Adipose tissue (tissue), 3 donors: Measurements from ENCODE around the gene CCN6. TPM values are rescaled to one million over a fixed set of nuclear protein-coding genes. Genes with fewer than 3 reads are reported as not detected.

Experiments
- H3K27ac ChIP-seq: one replicate; pipeline ENCODE4 v1.5.1; 2013; ENCODE audit warnings: low read depth, low read length
- WGBS, 3 donors: extraction: QIAGEN DNeasy Blood & Tissue Kit; methylation state at CpG; one replicate each; pipeline ENCODE4 v1.1.7; 2013; 5-methylcytosine and 5-hydroxymethylcytosine counted together
- polyA plus RNA-seq, 3 donors: library from polyadenylated mRNA; stranded (reverse); fragments of 200-250 nt; gene quantifications; one replicate each; pipeline ENCODE4 v1.2.3, GENCODE V29; 2013
- donor health status: healthy with polysubstance abuse.
- donor health status: Bipolar disorder and iron deficiency.
- donor health status: healthy.

Gene CCN6
- polyA plus RNA-seq, 3 donors = not detected

DNA sequence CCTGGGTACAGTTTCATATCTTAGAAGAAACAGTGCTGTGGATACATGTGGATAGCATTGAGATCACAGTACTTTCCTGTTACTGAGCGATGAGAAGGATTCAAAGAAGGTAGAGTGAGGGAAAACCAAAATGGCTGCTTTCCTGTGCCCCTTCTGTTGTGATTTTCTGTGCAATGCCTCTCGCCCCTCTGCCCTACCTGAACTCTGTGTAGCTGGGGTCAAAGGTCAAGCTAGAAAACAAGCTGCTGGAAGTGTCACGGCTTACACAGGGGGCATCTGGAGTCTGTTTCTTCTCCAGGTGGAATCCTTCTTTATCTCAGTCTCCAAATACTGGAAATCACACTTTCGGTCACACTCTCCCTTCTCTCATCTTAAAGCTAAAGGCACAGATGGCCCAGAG is 27.0 kb upstream of the CCN6 start:
- WGBS, 3 donors = 83 to 97% (median 94%) methylated on average over 4 of the region's 4 CpGs
- H3K27ac ChIP-seq = no peak overlapping the region

DNA sequence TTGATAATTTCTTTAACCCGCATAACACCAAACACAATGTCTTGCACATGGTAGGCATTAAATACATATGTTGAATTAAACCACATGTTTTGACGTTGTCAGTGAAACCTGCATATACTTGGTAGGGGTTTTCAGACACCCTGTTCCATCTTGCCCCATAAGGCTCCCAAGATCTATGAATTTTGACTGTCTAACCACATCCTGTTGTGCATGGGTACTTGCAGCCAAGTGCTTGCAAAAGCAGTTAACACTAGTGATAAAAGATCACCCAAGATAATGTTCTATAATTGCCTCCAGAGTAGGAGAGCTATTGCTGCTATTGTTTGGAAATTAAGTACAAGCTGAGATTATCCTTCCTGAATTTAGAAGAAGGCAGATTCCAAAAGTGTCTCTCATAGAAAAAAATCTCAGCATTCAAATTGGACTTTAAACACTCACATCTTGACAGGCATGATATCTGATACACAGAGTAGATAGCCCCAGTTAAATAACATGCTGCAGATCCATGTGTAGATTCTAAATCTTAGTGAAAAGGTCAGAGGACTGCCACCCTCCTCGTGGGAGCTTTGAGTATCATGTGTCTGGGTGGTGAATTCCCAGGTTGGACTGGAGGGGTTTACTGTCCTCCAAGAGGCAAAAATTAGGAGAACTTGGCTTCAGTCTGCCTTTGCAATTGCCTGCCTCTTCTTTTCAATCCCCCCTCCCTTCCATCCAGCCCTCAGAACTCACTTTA is 25.8 kb upstream of the CCN6 start:
- WGBS, 3 donors = 58 to 72% (median 67%) methylated on average over 3 of the region's 3 CpGs
- H3K27ac ChIP-seq = no peak overlapping the region

DNA sequence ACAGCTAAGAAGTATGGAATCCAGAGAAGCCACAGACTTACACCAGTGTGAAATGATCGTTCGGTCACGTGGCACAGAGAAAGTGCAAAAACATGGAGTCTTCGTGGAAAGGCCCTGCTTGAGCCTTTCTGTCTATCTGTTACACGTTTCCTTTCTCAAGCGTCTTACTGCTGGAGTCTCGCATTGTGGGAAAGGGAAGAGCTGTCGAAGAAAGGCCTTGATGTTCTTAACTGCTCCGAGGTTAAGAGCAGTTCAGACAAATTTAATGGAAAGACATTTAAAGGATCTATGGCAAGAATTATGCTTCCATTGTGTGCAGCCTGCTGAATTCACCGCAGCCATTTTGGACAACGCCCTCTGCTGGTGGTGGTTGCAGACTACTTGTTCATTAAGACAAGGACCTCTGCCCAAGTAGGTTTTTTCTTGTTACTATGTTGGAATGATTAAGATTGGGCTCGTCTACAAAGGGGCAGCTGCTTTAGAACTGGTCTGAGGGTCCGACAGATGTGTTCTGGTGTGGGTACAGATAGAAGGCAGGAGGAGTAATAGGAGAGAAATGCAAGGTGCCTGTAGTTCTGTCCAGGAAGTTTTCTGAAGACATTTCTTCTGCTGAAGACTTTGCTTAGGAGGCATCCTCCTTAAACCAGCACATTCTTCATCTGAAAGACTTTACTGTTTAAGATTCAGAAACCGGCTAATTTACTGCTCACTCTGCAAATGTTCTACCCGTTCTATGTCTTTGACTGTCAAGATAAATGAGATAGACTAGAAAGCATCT is 24.7 kb upstream of the CCN6 start:
- WGBS, 3 donors = 69 to 80% (median 79%) methylated on average over 15 of the region's 15 CpGs

DNA sequence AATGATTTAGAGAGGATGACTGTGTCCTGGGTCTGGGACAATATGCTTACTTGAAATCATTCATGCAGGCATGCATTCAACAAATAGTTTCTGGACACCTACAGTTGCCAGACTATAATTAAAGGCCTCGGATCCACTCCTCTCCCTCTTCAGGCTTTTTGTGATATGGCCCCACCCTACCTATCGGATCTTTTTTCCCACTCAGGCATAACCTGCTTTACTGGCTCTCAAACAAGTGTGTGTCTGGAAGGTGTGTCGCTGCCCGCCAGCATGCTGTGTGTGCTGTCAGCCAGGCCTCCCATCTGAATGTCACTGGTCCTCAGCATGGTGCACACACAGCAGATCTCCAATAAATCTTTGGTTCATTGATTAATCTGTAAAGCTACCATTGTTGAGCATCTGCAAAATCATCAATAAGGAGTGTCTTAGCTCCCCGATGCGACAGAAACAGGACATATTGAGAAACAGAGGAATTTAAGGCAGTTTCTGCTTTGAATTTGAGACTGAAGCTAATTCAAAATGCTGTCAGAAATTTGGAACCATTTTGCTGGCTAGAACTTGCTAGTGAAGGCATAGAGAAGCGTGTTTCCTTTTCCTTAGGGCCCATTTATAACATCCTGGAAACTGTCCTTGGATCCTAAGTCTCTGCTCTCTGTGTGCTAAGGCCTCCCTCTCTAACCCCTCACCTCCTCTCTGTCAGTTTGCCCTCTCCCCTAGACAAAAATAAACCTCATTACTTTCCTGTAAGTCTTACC is 23.5 kb upstream of the CCN6 start:
- H3K27ac ChIP-seq = no peak overlapping the region
- 52 to 86% (median 59%) methylated on average over 7 of the region's 7 CpGs for WGBS, 3 donors

More for the DNA sequence above, 24.7 kb upstream of the CCN6 start:
- H3K27ac ChIP-seq = no peak overlapping the region

DNA sequence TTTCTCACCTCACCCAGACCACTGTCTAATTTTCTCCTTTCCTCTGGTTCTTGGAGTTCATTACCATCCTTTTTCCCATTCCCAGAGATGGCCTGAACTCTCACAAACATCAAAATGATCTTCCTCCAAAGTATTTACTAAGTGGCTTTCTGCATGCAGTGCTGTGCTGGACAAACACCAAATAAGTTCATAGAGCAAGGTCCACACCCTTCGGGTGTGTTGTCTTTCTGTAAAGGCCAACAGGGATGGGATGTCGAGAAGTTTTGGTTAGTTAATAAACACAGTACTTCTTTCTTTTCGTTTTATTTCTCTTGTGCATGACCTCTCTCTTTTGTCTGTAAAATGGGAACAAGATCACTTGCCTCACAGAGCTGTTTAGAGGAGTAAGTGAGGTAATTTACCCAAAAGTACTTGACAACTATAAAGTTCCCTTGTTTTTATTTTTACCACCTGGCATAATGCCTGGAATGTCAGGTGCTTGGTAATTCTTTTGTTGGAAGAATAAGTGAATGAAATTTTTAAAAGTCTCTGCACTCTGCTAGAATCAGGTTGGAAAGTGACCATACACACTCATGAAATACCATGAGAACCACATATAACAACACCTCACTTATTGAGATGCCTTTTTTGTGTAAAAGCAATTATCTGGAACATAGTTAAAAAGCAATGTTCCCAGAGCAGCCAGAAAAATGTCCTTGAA is 22.8 kb upstream of the CCN6 start:
- H3K27ac ChIP-seq = no peak overlapping the region
- WGBS, 3 donors = 26 to 56% (median 39%) methylated on average over 3 of the region's 3 CpGs

DNA sequence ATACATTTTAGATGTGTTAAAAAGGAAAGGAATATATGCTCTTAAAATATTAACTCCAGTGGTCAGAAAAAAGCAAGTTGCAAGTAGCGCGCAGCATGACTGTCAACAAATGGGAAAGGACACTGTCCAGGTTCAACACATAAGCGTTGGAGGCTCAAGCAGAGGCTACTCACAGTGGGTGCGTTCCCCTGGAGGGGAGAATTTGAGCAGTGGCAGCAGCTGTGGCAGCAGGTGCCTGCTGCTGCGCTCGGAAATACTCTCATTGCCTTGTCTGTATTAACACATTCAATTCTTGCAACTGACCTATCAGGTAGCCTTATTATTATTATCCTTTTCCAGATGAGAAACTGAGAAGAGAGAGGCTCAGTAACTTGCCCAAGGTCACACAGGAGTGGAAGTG is 21.9 kb upstream of the CCN6 start:
- 73 to 96% (median 92%) methylated on average over 6 of the region's 6 CpGs for WGBS, 3 donors
- H3K27ac ChIP-seq = no peak overlapping the region

DNA sequence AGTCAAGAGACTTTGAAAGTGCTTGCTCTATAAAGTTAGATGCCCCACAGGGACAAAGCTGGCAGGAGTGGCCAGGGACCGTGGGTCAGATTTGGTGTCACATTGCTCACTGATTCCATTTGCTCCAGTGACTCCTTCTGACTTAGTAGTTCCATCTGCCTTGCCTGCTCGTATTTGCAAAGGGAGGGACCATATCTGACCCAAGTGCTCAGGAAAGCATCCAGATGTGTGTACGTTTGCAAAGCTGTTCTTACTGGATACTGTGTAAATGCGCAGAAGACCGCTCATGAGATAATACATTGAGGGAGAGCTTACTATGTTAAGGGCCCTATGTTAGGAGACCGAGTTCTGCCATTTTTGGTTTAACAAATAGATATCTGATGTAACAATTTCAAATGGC is 21.2 kb upstream of the CCN6 start:
- WGBS, 3 donors = 68 to 84% (median 79%) methylated on average over 6 of the region's 6 CpGs

DNA sequence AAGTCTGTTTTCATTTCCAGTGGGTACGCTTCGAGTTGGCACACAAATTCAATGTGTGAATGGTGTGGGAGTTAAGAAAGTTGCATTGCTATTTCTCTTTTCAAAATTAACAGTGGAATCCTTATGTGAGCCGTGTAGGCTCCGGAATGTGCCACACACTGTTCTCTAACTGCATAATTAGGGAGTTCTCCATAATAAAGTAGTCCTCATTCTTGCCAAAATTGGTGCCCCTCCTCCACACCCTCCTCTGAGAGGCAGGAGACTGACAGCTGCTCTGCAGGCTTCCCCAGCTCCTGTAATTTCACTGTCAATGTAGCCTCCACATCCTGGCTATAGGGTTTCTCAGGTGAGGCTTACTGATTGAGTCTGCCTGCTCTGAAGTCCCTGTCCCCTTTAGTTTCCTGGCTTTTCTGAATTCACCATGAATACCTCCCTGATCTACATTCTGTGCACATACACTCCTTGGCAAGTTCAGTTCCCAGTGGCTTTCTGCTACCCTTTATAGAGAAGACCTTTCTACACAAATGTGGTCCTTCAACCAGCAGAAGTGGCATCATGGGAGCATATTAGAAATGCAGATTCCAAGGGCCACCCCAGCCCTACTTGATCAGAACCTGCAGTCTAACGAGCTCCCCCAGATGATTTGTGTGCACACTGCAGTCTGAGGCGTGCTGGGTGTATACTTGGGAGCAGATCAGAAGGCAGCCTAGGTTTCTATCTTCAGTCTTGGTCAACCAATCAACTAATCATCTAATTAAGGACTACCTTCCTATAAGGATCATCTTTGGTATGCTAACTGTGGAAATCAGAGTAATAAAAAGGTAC is 19.9 kb upstream of the CCN6 start:
- H3K27ac ChIP-seq = no peak overlapping the region
- 61 to 76% (median 73%) methylated on average over 6 of the region's 6 CpGs for WGBS, 3 donors

More for the DNA sequence above, 21.2 kb upstream of the CCN6 start:
- no peak overlapping the region for H3K27ac ChIP-seq

DNA sequence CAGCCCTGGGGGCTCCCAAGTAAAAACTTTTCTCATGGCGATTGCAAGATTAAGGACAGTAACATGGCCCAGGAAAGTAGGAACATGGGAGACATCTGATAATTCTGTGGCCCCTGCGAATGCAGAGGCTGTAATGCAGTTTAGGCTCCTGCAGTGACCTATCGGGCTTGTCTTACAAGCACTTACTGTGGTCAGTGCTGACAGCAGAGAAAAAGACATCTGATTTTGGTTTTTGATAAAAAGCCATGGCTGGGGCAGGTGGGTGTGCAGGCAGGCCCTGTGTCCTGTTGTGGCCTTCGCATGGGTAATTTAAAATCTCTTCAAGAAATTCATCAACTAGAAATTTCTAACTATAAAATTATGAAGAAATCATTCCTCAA is 19.3 kb upstream of the CCN6 start:
- 88 to 95% (median 93%) methylated on average over 4 of the region's 4 CpGs for WGBS, 3 donors
- no peak overlapping the region for H3K27ac ChIP-seq

DNA sequence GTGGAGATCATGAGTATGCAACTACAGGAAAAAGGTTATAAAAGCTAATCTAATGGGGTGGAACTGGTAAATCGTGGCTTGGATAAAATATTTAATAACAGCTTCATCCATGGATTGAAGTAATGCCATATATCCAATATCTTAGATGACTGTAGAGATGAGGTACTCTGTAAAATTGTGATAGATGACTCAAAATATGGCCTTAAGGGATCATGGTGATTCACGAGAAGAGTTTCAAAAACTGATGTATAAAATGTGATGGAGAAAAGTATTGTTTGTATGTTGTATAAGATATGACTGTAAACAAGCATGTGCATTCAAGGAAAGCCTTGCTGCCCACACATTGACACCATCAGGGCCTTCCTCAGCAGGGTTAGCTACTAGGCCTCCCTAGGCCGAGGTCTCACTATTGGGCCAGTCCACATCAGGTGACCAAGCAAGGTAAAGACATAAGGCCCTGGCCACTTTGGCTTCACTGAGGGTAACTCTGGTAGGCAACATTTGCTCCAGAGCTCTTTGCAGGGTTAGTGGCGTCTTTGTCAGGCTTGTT is 17.7 kb upstream of the CCN6 start:
- WGBS, 3 donors = 76 to 91% (median 85%) methylated on average over 4 of the region's 4 CpGs
- no peak overlapping the region for H3K27ac ChIP-seq

DNA sequence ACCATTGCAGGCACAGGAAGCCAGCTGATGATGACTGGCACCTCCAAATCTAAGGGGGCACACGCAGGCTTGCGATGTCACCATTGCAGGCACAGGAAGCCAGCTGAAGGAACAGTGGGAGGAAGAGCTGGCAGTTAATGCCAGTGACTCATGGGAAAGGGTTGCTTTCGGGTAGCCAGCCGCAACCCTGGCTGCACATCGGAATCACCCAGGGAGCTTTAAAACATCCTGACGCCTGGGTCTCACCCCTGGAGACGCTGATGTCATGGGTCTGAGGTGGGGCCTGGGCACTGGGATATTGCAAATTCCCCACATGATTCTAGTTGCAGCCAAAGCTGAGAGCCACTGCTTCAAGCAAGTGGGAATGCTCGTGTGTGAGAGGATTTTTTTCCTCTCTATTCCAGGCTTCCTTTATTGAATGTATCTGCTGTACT is 16.1 kb upstream of the CCN6 start:
- 16 to 59% (median 35%) methylated on average over 8 of the region's 8 CpGs for WGBS, 3 donors

DNA sequence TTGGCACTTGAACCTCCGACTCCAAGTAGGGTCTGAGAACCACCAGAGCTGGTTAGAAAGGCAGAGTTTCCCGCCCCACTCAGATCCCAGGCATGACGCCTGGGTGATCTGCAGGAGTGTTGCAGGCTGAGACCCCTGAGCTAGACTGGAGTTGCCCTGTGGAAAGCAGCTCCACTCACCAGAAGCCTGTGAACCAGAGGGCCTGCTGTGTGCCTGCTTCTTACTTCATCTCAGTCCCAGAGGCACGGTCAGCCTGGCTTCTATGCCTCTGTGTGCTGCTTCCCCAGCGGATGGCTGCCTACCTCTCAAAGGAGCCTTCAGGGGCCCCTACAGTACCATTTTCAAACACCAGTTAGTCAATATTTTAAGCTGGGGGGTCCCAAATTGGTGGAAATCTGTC is 15.6 kb upstream of the CCN6 start:
- H3K27ac ChIP-seq = no peak overlapping the region

More for the DNA sequence above, 16.1 kb upstream of the CCN6 start:
- H3K27ac ChIP-seq = no peak overlapping the region

DNA sequence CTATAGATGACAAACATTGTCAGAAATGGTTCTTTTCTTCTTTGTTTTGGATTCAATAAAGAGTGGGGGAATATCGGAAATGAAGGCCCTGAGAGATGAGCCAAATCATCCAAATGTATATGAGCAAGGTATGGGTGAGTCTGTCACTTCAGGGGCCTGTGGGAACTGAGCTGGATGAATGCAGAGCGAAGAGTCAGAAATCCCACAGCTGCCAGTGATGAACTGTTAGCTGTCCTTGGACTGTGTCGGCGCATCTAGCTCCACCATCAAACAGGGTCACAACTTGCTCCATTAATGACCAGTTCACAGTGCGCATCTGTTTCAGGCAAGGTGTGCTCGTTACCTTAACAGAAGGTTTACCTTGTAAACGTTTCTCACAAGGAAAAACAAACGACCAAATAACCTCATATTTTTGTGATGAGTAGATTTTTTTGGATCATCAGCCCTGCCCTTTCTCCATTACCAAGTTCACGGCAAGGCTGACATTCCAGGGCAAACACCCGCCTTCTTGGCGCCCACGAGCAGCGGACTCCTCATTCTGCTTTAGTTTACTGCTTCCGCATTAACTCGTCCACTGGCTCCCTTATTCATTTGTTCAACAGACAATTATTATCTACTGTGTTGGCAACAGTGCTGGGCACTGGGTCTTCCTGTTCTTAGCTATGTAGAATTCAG is 15.0 kb upstream of the CCN6 start:
- 78 to 86% (median 83%) methylated on average over 15 of the region's 15 CpGs for WGBS, 3 donors
- H3K27ac ChIP-seq = no peak overlapping the region

More for the DNA sequence above, 15.6 kb upstream of the CCN6 start:
- 56 to 69% (median 67%) methylated on average over 5 of the region's 5 CpGs for WGBS, 3 donors

DNA sequence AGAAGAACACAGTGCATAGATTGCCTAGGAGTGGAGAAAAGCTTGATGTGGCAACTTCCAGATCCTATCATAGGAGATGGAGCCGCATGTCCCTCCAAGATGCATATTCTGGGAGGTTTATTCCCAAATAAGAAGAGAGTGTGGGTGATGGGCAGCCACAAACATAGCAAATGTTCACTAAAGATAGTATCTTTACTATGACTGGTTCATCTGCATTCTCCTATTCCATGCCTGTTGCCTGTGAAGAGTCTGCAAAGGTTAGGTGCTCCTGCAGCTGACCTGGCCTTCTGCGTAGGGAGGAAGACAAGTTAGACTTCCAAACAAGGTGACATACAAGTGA is 14.5 kb upstream of the CCN6 start:
- H3K27ac ChIP-seq = no peak overlapping the region
- WGBS, 3 donors = 66 to 88% (median 75%) methylated on average over 2 of the region's 2 CpGs

DNA sequence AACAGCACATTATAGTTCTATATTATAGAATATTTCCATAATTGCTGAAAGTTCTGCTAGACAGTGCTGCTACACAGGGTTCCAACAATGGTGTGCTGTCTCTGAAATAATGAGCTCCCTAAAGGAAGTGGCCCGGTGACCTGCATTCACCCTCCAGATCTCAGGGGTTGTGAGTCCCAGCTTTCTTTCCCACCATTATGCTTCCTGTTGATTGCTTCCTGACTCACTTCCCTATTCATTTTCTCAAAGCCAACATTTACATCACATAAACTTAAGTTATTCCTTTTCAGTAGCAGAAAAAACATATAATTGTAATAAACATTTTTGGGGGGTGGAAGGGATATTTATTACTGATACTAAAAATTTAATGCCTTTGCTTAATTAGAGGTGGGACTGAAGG is 12.9 kb upstream of the CCN6 start:
- WGBS, 3 donors = 41 to 64% (median 52%) methylated on average over 1 of the region's 1 CpG
- H3K27ac ChIP-seq = no peak overlapping the region

DNA sequence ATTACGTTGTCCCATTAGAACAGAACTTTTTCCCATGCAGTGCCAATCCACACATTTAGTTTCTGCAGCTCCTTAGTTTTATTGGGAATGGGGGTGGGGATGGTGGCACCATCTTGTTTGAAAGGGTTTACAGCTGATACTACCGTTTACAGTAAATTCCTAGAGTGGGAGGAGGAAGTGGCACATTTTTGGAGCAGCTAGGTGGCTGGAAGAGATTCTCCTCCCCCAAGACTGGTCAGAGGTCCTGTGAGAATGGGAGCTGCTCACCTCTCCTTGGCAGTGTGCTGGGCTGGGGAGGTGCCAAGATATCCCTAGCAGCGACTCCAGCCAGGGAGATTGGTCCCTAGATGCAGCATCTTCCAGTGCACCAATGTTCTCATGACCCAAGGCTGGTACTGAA is 12.4 kb upstream of the CCN6 start:
- WGBS, 3 donors = 59 to 63% (median 62%) methylated on average over 3 of the region's 3 CpGs
- no peak overlapping the region for H3K27ac ChIP-seq
